GM12875 (cell line): Measurements from ENCODE around the gene ZBTB7C.
A peak's percentile ranks its signal among the peaks of the same experiment; 100 is the strongest.

Experiments used
- H3K4me3 ChIP-seq: one replicate; pipeline ENCODE4 v1.5.1; 2011; ENCODE audit warnings: low read depth, low read length, control low read depth
- CTCF ChIP-seq: IDR thresholded peaks from 2 replicates; pipeline ENCODE4 v1.5.1; 2011; ENCODE audit warnings: low read depth, mild to moderate bottlenecking, control low read depth, inconsistent platforms, low read length, moderate library complexity, borderline replicate concordance; ENCODE audit not compliant: insufficient read depth

The ZBTB7C gene

GRCh38 chr18:48011926-48012465 lies 397.2 kb downstream of the ZBTB7C start:
- no peak for TF ChIP-seq CTCF
- no peak overlapping the region for H3K4me3 ChIP-seq

- no peak overlapping the region for H3K4me3 ChIP-seq
These were observed 398.9 kb downstream of the ZBTB7C start for GRCh38 chr18:48010264-48010663.

GRCh38 chr18:48009116-48009745 lies 400.0 kb downstream of the ZBTB7C start:
- no peak overlapping the region for H3K4me3 ChIP-seq
- no peak for TF ChIP-seq CTCF

More at GRCh38 chr18:48010264-48010663, 398.9 kb downstream of the ZBTB7C start:
- TF ChIP-seq CTCF, result no peak

GRCh38 chr18:48007955-48008701 lies 401.1 kb downstream of the ZBTB7C start:
- peak overlapping the region; percentile 21 for H3K4me3 ChIP-seq
- peak; percentile 43 for TF ChIP-seq CTCF

- H3K4me3 ChIP-seq, result no peak overlapping the region
- no peak for TF ChIP-seq CTCF
These were observed 401.8 kb downstream of the ZBTB7C start for GRCh38 chr18:48007381-48007780.

GRCh38 chr18:48006415-48007175 lies 402.6 kb downstream of the ZBTB7C start:
- no peak overlapping the region for H3K4me3 ChIP-seq
- no peak for TF ChIP-seq CTCF

- H3K4me3 ChIP-seq, result no peak overlapping the region
- TF ChIP-seq CTCF, result no peak
These were observed 404.6 kb downstream of the ZBTB7C start for GRCh38 chr18:48004577-48004976.
